GM21576 (cell line): ENCODE results near the gene UBB.
A peak's percentile ranks its signal among the peaks of the same experiment; 100 is the strongest.

Experiments used
- ATAC-seq: cut with Tn5 transposase; IDR thresholded peaks from one replicate; pipeline ENCODE4 v1.9.1; 2021; ENCODE audit warnings: mild to moderate bottlenecking, moderate library complexity; ENCODE audit not compliant: unreplicated experiment

The UBB gene

GRCh38 chr17:16380640-16381495 lies at the start of gene UBB:
TSS of gene UBB (plus strand) at chr17:16381091. CDS start at chr17:16381908, 817 bp downstream.
- ATAC-seq: peak; percentile 87

GRCh38 chr17:16338391-16338790 lies 42.5 kb upstream of the UBB start:
- ATAC-seq: no peak

DNA sequence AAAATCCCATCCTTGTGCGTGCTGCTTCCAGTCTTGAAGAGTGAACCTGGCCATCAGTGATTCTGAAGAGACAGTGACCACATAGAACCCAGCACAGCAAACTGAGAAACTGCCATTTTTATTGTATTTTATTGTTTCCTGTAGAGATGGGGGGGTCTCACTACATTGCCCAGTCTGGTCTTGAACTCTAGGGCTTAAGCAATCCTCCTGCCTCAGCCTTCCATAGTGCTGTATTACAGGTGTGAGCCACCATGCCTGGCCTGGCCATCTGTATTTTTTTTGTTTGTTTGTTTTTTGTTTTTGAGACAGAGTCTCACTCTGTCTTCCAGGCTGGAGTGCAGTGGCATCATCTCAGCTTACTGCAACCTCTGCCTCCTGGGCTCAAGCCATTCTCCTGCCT lies 41.5 kb upstream of the UBB start:
- no peak for ATAC-seq

GRCh38 chr17:16339959-16340358 lies 40.9 kb upstream of the UBB start:
- no peak for ATAC-seq

DNA sequence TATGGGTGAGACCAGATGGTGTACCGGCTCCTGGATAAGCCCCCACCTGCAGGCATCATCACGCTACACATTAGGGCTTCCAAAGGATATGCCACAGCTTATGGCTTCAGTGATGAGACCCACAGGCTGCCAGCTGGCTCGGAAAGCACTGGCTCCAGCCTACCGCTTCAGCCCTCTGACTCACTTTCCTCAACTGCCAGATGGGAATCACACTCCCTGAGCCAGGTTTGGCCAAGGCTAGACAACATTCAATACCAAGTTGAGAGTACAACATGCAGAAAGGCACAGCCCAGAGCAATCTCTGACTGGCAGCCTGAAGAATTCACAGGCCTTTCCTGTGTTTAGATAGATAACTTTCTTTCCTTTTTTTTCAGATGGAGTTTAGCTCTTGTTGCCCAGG lies 37.9 kb upstream of the UBB start:
- ATAC-seq: no peak

GRCh38 chr17:16343569-16343968 lies 37.3 kb upstream of the UBB start:
- ATAC-seq: no peak

DNA sequence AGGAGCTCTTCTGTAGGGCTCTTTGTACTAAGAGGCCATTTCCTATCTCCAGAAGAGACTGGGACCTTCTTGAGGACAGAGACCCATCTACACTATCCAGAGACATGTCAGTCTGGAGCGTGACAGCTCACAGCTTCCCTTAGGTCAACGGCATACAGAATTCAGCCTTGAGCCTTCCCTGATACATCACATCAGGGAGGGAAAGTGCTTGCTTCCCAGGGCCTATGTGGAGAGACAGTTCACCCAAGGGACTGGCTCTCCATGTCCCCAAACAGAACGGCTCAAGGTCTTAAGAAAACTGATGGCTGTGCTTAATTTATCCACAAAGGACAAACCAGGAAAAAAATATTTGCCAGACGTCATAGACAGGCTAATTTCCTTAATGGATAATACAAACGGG lies 35.3 kb upstream of the UBB start:
- ATAC-seq: no peak

DNA sequence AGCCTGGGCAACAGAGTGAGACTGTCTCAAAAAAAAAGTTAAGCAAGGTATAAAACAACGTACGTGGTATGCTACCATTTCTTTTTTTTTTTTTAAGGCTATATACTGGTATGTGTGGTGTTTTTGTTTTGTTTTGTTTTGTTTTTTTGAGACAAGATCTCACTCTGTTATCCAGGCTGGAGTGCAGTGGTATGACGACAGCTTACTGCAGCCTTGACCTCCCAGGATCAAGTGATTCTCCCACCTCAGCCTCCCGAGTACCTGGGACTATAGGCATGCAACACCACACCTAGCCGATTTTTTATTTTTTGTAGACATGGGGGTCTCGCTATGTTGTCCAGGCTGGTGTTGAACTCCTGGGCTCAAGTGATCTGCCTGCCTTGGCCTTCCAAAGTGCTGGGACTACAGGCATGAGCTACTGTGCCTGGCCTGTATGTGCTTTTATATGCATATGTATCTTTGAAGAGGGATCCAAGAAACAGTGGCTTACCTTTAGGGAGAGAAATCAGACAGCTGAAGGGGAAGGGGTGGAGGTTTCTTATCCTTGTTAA lies 34.1 kb upstream of the UBB start:
- ATAC-seq: no peak

DNA sequence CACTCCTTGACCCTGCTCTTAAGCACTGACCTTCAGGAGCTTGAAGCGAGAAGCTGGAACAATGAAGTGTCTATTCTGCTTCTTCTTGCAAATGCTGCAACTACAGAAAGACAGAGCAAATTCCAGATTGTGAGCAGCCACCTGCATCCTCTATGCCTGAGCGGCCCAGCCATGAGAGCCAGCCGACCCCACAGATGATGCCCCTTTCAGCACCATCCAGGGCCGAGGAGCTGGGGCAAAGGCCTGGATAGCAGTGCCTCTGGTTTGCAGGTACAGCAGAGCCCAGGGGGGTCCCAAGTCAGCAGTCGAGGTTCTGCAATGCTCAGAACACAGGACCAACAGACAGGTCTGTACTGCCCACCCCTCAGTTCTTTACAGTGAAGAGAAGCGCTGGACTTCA lies 32.3 kb upstream of the UBB start:
- ATAC-seq: no peak

GRCh38 chr17:16349431-16349830 lies 31.5 kb upstream of the UBB start:
- ATAC-seq: no peak

GRCh38 chr17:16351831-16352230 lies 29.1 kb upstream of the UBB start:
- ATAC-seq: no peak

GRCh38 chr17:16352303-16352666 lies 28.6 kb upstream of the UBB start:
- no peak for ATAC-seq

DNA sequence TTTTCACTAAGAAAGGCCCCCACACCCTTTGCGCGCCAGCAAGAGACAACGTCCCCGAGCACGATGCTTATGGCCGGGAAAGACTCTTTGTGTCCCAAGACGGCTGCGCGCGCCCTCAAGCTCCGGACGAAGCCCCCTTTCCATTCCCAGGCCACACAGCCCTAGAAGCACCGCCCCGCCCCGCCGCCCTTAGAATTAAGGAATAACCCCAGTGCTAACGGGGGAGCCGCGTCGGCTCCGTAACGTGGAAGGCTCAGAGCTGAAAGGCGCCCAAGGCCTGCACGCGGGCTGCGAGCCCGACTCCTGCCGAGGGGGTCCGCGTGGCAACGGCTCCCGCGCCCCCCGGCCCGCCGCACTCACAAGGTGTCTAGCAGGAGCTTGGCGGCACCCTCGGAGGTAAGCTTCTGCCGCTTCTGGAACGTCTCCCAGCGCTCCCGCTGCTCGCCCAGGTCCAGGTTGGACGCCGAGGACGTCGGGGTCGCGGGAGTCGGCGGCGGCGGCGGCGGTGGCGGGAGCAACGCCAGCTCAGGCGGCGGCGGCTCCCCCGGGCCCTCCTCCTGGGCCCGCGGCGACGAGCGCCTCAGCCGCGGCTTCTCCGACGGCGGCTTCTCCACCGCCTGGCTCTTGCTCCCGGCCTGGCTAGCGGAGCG lies 28.1 kb upstream of the UBB start:
- ATAC-seq: peak; percentile 40

DNA sequence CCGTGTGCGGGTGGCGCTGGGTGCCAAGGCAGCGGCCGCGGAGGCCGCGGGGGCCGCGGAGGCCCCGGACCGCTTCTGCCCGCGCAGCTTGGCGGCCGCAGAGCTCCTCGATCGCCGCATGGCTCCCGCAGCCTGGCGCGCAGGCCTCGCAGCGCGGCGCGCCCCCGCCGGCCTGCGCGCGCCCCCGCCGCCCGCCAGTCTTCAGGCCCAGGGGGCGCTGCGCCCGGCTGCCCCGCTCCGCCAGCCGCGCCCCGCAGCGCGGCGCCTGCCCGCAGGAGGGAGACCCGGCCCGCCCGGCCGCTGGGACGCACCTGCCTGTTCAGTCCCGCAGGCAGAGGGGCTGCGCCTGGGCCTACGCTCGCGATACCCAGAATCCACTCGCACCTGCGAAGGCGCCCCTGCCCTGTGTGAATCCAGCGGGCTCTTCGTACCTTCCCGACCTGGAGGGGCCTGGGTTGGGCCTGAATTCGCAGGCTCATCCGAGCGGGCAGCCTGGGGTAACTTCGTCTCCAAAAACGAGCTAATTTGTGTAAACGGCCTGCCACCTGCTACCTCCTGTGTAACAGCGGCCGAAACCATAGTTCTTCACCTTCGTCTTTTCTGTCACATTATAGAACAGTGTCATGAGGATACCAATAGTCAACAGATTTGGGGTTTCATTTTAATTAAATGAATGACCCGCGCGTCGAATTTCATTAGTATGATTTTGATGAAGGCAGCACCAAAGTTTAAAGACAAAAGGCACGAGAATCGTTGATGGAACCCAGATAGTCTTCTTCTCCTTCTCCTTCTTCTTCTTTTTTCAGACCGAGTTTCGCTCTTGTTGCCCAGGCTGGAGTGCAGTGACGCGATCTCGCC lies 27.3 kb upstream of the UBB start, which contains the start of gene CENPV:
CENPV (minus strand) TSS at position 153 of the 858 bp plus-strand sequence; CDS start at position 120, 33 bp downstream.
- ATAC-seq: peak; percentile 48

DNA sequence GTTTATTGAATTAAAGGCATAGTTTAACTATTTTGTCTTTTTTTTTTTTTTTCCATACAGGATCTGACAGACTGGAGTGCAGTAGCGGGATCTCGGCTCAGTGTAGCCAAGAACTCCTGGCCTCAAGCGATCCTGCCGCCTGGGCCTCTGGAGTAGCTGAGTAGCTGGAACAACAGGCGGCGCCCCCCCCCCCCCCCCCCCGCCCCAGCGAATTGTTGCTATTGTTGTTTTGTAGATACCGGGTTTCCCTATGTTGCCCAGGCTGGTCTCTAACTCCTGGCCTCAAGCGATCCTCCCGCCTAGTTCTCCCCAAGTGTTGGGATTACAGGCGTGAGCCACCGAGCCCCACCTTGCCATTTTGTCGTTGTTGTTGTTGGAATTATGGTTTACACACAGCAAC lies 26.3 kb upstream of the UBB start:
- no peak for ATAC-seq

DNA sequence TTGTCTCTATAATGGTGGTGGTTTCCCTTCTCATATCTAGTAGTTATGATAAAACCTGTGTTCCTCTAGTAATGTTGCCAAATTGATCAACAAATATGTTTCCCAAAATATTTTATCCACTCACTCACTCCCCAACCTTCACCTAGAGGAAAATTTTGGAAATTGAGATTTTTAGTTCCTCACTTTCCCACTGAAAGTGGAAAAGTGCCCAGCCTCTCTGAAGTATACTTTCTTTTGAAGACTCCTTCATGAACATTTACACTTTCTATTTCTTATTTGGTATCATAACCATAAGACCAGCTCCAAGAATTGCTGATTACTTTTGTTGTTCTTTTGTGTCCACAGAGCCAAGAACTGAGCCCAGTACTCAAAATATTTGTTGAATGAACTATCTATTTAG lies 22.5 kb upstream of the UBB start:
- ATAC-seq: no peak

DNA sequence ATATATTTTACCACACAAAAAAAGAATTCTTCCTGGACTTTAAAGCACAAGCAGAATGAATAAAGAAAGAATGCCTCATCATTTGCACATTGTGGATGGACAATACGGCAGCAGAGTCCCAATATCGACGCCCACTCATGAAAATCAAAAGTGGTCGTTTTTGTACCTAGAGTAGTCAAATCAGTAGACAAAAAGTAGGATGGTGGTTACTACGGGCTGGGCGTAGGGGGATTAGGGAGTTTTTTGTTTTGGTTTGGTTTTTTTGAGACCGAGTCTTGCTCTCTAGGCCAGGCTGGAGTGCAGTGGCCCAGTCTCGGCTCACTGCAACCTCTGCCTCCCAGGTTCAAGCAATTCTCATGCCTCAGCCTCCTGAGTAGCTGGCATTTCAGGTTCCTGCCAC lies 19.0 kb upstream of the UBB start:
- no peak for ATAC-seq

DNA sequence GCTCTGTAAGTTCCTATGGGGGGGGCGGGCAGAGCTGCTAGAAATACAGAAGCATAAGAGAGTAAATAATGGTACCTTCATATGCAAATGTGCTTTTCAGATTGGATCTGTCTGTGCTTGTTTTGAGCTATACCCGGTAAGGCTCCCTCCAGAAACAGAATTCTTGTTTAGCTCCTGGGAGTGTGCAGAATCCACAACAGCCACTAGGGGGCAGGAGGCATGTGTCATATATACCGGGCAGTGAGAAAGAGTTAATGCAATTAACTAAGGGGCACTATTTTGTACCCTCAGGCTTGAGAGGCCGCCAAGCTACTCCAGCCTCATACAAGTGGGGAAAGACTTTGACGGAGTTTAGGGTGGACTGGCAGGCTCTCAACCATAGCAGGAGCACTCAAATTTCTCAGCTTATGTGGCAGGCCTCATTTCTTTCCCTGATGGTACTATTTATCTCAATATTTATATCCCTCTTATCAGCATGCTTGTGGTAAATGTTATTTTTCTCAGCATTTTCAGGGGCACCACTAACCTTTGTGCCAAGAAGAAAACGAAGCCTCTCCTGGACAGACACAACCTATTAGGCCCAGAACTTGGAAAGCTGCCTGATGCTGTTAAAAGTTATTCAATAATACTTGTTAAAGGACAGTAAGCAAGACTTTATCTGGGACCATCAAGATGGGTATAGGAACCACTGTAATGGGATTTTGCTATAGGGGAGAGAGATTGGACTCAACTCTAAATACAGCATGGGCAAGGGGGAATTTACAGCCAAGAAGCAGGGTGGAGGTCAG lies 16.9 kb upstream of the UBB start:
- no peak for ATAC-seq

DNA sequence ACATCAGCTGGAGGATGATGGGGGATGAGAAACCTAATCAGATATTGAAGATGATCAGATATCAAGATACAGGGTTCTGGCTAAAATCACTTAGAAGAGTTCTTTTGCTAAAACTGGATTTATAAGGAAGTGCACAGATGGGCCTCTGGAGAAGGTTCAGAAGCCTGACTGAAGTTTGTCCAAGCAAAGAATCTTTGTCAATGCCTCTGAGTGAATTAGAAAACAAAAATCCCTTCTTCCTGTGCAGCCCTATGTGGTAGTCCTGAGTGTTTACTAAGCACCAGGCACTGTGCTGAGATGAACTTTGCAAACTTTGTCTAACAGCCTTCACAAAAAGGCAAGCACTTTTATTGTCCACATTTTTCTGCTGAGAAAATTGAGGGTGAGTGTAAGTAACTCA lies 16.3 kb upstream of the UBB start:
- ATAC-seq: no peak

DNA sequence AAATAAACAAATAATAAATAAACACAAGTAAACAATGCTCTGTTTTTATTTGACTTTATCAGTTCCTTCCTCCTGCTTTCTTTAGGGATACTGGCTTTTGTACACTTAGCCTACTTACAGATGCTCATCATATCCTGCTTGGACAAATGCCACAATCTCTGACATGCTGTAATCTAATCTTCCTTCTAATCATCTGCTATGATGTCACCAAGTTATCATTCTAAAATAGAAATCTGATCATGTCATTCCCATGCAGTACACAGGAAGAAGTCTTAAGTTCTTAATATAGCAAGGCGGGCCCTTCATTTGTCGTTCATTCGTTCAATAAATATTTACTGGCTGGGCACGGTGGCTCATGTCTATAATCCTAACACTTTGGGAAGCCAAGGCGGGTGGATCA lies 9.1 kb upstream of the UBB start:
- ATAC-seq: no peak
